ENCODE data around the gene C9.

Gene C9

GRCh38 chr5:39360471-39361111, 3.7 kb downstream of the C9 start:
- TF ChIP-seq, protein P1, sequence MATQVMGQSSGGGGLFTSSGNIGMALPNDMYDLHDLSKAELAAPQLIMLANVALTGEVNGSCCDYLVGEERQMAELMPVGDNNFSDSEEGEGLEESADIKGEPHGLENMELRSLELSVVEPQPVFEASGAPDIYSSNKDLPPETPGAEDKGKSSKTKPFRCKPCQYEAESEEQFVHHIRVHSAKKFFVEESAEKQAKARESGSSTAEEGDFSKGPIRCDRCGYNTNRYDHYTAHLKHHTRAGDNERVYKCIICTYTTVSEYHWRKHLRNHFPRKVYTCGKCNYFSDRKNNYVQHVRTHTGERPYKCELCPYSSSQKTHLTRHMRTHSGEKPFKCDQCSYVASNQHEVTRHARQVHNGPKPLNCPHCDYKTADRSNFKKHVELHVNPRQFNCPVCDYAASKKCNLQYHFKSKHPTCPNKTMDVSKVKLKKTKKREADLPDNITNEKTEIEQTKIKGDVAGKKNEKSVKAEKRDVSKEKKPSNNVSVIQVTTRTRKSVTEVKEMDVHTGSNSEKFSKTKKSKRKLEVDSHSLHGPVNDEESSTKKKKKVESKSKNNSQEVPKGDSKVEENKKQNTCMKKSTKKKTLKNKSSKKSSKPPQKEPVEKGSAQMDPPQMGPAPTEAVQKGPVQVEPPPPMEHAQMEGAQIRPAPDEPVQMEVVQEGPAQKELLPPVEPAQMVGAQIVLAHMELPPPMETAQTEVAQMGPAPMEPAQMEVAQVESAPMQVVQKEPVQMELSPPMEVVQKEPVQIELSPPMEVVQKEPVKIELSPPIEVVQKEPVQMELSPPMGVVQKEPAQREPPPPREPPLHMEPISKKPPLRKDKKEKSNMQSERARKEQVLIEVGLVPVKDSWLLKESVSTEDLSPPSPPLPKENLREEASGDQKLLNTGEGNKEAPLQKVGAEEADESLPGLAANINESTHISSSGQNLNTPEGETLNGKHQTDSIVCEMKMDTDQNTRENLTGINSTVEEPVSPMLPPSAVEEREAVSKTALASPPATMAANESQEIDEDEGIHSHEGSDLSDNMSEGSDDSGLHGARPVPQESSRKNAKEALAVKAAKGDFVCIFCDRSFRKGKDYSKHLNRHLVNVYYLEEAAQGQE (IDR thresholded peaks at IDR 0.05; ENCODE audit: insufficient read depth in 1 of 2, low read depth in 2 of 2, low read length in 2 of 2), result no peak
- TF ChIP-seq TAF1 (IDR thresholded peaks at IDR 0.05; ENCODE audit: borderline replicate concordance, insufficient read depth, low read length) (no peak), FOXP2 (optimal IDR thresholded peaks at IDR 0.05; ENCODE audit: borderline replicate concordance, extremely low read depth, extremely low read length, insufficient read depth) (no peak), SIN3A (IDR thresholded peaks at IDR 0.05; ENCODE audit: borderline replicate concordance, insufficient read depth, low read length) (no peak), POLR2AphosphoS5 (IDR thresholded peaks at IDR 0.05; ENCODE audit: low read depth, low read length) (no peak)

- TF ChIP-seq SIN3A (IDR thresholded peaks at IDR 0.05; ENCODE audit: borderline replicate concordance, insufficient read depth, low read length) (no peak), TAF1 (IDR thresholded peaks at IDR 0.05; ENCODE audit: borderline replicate concordance, insufficient read depth, low read length) (no peak), FOXP2 (optimal IDR thresholded peaks at IDR 0.05; ENCODE audit: borderline replicate concordance, extremely low read depth, extremely low read length, insufficient read depth) (no peak), POLR2AphosphoS5 (IDR thresholded peaks at IDR 0.05; ENCODE audit: low read depth, low read length) (no peak)
- TF ChIP-seq, protein P1 (IDR thresholded peaks at IDR 0.05; ENCODE audit: insufficient read depth in 1 of 2, low read depth in 2 of 2, low read length in 2 of 2), result no peak
These were observed 8.0 kb downstream of the C9 start for GRCh38 chr5:39356263-39356662.

DNA sequence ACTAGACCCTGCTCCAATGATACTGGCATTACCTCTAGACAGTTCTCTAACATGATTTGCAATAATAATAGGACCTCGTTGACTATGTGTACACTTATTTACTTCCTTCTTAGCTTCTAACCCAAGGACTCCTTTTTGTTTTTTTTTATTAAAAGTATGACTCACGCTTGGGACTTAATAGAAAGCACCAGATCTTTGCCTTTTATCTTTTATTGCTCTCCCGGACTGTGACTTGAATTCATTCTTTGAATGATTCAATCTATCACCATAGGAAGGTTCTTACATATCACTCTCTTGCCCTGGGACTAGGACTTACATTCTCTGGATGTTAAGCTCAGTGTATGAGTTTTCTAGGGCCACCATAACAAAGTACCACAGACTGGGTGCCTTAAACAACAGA, 9.0 kb downstream of the C9 start:
- no peak for TF ChIP-seq FOXP2 (optimal IDR thresholded peaks at IDR 0.05; ENCODE audit: borderline replicate concordance, extremely low read depth, extremely low read length, insufficient read depth)
- TF ChIP-seq SIN3A (IDR thresholded peaks at IDR 0.05; ENCODE audit: borderline replicate concordance, insufficient read depth, low read length), result no peak
- TF ChIP-seq, protein P1 (IDR thresholded peaks at IDR 0.05; ENCODE audit: insufficient read depth in 1 of 2, low read depth in 2 of 2, low read length in 2 of 2), result no peak
- TF ChIP-seq POLR2AphosphoS5 (IDR thresholded peaks at IDR 0.05; ENCODE audit: low read depth, low read length), result no peak
- TF ChIP-seq TAF1 (IDR thresholded peaks at IDR 0.05; ENCODE audit: borderline replicate concordance, insufficient read depth, low read length), result no peak

DNA sequence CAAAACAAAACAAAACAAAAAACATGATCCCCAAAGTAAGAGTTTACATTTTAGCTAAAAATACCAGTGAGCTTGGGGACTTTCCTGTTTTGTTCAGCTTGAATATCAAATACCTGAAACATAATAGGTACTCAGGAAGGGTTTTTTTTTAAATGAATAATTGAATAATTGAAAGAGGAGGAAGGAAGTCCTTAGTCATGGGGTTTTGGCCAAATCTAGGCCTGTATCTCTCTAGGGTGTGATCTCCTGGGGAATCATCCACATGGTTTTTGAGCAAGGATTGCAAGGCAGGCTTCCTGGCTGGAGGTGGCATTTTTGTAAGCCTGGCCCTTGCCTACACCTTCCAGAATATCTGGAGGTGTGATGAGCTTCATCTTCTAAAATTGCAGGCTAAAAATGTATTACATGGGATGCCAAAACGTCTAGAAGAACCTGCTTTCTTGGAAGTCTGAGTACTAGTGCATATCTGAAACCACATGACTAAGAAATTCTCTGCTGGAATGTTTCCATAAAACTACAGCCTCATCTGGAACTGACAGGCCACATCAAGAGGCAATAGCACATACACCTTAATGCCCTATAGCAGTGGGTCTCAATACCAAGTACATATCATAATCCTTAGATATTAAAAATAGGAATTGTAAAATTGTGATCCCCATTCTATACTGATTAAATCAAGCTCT, 10.4 kb downstream of the C9 start:
- TF ChIP-seq, protein P1 (IDR thresholded peaks at IDR 0.05; ENCODE audit: insufficient read depth in 1 of 2, low read depth in 2 of 2, low read length in 2 of 2), result no peak
- no peak for TF ChIP-seq TAF1 (IDR thresholded peaks at IDR 0.05; ENCODE audit: borderline replicate concordance, insufficient read depth, low read length)
- TF ChIP-seq SIN3A (IDR thresholded peaks at IDR 0.05; ENCODE audit: borderline replicate concordance, insufficient read depth, low read length), result no peak
- TF ChIP-seq FOXP2 (optimal IDR thresholded peaks at IDR 0.05; ENCODE audit: borderline replicate concordance, extremely low read depth, extremely low read length, insufficient read depth), result no peak
- TF ChIP-seq POLR2AphosphoS5 (IDR thresholded peaks at IDR 0.05; ENCODE audit: low read depth, low read length), result no peak

All from PFSK-1 (cell line).